Adrenal gland (tissue), 5 donors: Measurements from ENCODE around the gene AGAP1.

Source experiments
- POLR2A ChIP-seq, 2 donors: fragments of 450-650 bp; IDR thresholded peaks; one replicate each; pipeline ENCODE4 v1.6.1; 2017; ENCODE audit warnings: antibody characterized with exemption in 2 of 2, mild to moderate bottlenecking in 2 of 2, moderate library complexity in 1 of 2
- TF ChIP-seq, protein P1 (sequence below), 6 experiments: fragments of 450-650 bp in 4 of 6; fragments of 200-600 bp in 2 of 6; sonication (generic) in 1 of 6; IDR thresholded peaks; 1 replicate in 5 of 6; 2 replicates in 1 of 6; pipeline versions ENCODE4 v1.5.1 to v1.8.0; 2016 to 2021; ENCODE audit warnings: antibody characterized with exemption in 6 of 6, mild to moderate bottlenecking in 2 of 6, moderate library complexity in 1 of 6
- donor health status: DM: no; HTN: no; CAD: no.

DNA sequence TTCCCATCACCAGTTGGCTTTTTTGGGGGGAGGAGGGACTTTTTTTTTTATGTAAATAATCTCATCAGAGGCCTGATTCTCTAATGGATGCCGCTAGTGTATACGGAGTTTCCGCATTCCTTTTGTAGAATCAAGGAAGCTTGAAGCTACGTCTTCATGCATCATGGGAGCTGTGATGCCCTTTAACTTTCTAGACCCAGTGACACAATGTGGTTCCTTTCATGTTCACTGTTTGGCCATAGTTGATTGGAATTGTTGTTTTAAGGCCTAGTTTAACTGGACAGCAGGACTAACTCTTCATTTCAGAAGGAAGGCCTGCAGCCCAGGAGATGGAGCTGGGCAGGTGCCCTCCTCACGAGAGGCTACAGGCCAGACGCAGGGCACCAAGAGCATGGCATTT lies 287.9 kb downstream of the AGAP1 start:
- TF ChIP-seq, protein P1, sequence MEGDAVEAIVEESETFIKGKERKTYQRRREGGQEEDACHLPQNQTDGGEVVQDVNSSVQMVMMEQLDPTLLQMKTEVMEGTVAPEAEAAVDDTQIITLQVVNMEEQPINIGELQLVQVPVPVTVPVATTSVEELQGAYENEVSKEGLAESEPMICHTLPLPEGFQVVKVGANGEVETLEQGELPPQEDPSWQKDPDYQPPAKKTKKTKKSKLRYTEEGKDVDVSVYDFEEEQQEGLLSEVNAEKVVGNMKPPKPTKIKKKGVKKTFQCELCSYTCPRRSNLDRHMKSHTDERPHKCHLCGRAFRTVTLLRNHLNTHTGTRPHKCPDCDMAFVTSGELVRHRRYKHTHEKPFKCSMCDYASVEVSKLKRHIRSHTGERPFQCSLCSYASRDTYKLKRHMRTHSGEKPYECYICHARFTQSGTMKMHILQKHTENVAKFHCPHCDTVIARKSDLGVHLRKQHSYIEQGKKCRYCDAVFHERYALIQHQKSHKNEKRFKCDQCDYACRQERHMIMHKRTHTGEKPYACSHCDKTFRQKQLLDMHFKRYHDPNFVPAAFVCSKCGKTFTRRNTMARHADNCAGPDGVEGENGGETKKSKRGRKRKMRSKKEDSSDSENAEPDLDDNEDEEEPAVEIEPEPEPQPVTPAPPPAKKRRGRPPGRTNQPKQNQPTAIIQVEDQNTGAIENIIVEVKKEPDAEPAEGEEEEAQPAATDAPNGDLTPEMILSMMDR (IDR thresholded peaks at IDR 0.05): no peak
- no peak for TF ChIP-seq POLR2A (IDR thresholded peaks at IDR 0.05)
